Muscle layer of colon (tissue), 2 donors: ENCODE results near the gene SYT15.
"Not testable (repeated sequence)": the region's sequence is repeated elsewhere in the genome, so short reads cannot be mapped to it uniquely, and the experiment has no call there.

Experiments used
- H3K27ac ChIP-seq: one replicate; pipeline ENCODE4 v1.7.0; 2013; ENCODE audit warnings: low read depth, mild to moderate bottlenecking, low read length, moderate library complexity
- H3K27me3 ChIP-seq, 2 donors: one replicate each; pipeline ENCODE4 v1.7.0; 2013; ENCODE audit warnings: low read length in 2 of 2, mild to moderate bottlenecking in 2 of 2; ENCODE audit not compliant: insufficient read depth in 2 of 2, control insufficient read depth in 1 of 2
- H3K36me3 ChIP-seq: one replicate; pipeline ENCODE4 v1.7.0; 2013; ENCODE audit warnings: mild to moderate bottlenecking, low read length; ENCODE audit not compliant: insufficient read depth
- H3K4me1 ChIP-seq: one replicate; pipeline ENCODE4 v1.7.0; 2013; ENCODE audit warnings: mild to moderate bottlenecking, low read length; ENCODE audit not compliant: insufficient read depth
- H3K4me3 ChIP-seq, 2 donors: one replicate each; pipeline ENCODE4 v1.7.0; 2013; ENCODE audit warnings: low read length in 2 of 2, low read depth in 1 of 2, mild to moderate bottlenecking in 1 of 2, moderate library complexity in 1 of 2
- H3K9ac ChIP-seq: one replicate; pipeline ENCODE4 v1.7.0; 2013; ENCODE audit warnings: low read length
- H3K9me3 ChIP-seq: one replicate; pipeline ENCODE4 v1.7.0; 2013; ENCODE audit warnings: mild to moderate bottlenecking, low read length
- donor health status: abdominal sarcoma.
- donor health status: Adenocarcinoma of cecum.

The SYT15 gene

GRCh38 chr10:46578474-46579178 is at the start of gene SYT15:
Gene SYT15, plus strand, starts transcription at chr10:46579128. Its CDS starts 41 bp downstream, at chr10:46579169.
- not testable (repeated sequence) for H3K9ac ChIP-seq, H3K9me3 ChIP-seq, H3K4me1 ChIP-seq, H3K27me3 ChIP-seq, H3K36me3 ChIP-seq, H3K4me3 ChIP-seq, H3K27ac ChIP-seq

- not testable (repeated sequence) for H3K27me3 ChIP-seq, H3K4me1 ChIP-seq, H3K27ac ChIP-seq, H3K9ac ChIP-seq, H3K9me3 ChIP-seq, H3K36me3 ChIP-seq, H3K4me3 ChIP-seq
Measured at GRCh38 chr10:46529742-46530141, 49.2 kb upstream of the SYT15 start.

- Histone ChIP-seq H3K4me3 (no peak overlapping the region), H3K27me3 (no peaks in the 10 kb centered on the region), H3K4me1 (no peaks in the 10 kb centered on the region), H3K9me3 (no peaks in the 10 kb centered on the region), H3K27ac (no peak overlapping the region), H3K9ac (no peak overlapping the region), H3K36me3 (no peaks in the 10 kb centered on the region)
Measured at GRCh38 chr10:46530249-46531186, 48.4 kb upstream of the SYT15 start.

- not testable (repeated sequence) for H3K27ac ChIP-seq, H3K9ac ChIP-seq, H3K27me3 ChIP-seq, H3K4me3 ChIP-seq, H3K4me1 ChIP-seq, H3K36me3 ChIP-seq, H3K9me3 ChIP-seq
Measured at GRCh38 chr10:46532256-46532655, 46.7 kb upstream of the SYT15 start.

- H3K9me3 ChIP-seq = no peaks in the 10 kb centered on the region
- H3K27me3 ChIP-seq = no peaks in the 10 kb centered on the region
- no peak overlapping the region for H3K4me3 ChIP-seq
- no peak overlapping the region for H3K9ac ChIP-seq
- H3K36me3 ChIP-seq = no peaks in the 10 kb centered on the region
- H3K4me1 ChIP-seq = peaks cover 15% of the 10 kb centered on the region
- H3K27ac ChIP-seq = no peak overlapping the region
Measured at GRCh38 chr10:46534828-46535524, 44.0 kb upstream of the SYT15 start.

GRCh38 chr10:46536171-46536570 is 42.8 kb upstream of the SYT15 start:
- Histone ChIP-seq H3K4me1 (peaks cover 24% of the 10 kb centered on the region), H3K36me3 (no peaks in the 10 kb centered on the region), H3K27me3 (no peaks in the 10 kb centered on the region), H3K27ac (no peak overlapping the region), H3K4me3 (no peak overlapping the region), H3K9me3 (no peaks in the 10 kb centered on the region), H3K9ac (no peak overlapping the region)

- Histone ChIP-seq H3K4me1 (peaks cover 24% of the 10 kb centered on the region), H3K27me3 (no peaks in the 10 kb centered on the region), H3K9ac (no peak overlapping the region), H3K9me3 (no peaks in the 10 kb centered on the region), H3K4me3 (no peak overlapping the region), H3K27ac (no peak overlapping the region), H3K36me3 (no peaks in the 10 kb centered on the region)
Measured at GRCh38 chr10:46536781-46537180, 42.1 kb upstream of the SYT15 start.

GRCh38 chr10:46537309-46537708 is 41.6 kb upstream of the SYT15 start:
- Histone ChIP-seq H3K36me3 (no peaks in the 10 kb centered on the region), H3K9me3 (no peaks in the 10 kb centered on the region), H3K27ac (no peak overlapping the region), H3K9ac (no peak overlapping the region), H3K4me3 (no peak overlapping the region), H3K27me3 (no peaks in the 10 kb centered on the region), H3K4me1 (peaks cover 24% of the 10 kb centered on the region)

GRCh38 chr10:46538155-46538554 is 40.8 kb upstream of the SYT15 start:
- no peak overlapping the region for H3K9ac ChIP-seq
- H3K4me3 ChIP-seq = no peak overlapping the region

GRCh38 chr10:46538717-46539426 is 40.1 kb upstream of the SYT15 start:
- Histone ChIP-seq H3K27ac (no peak overlapping the region), H3K4me1 (peaks cover 24% of the 10 kb centered on the region), H3K4me3 (no peak overlapping the region), H3K27me3 (no peaks in the 10 kb centered on the region), H3K36me3 (no peaks in the 10 kb centered on the region), H3K9me3 (no peaks in the 10 kb centered on the region), H3K9ac (no peak overlapping the region)

More at GRCh38 chr10:46538155-46538554, 40.8 kb upstream of the SYT15 start:
- peaks cover 24% of the 10 kb centered on the region for H3K4me1 ChIP-seq
- H3K27ac ChIP-seq = no peak overlapping the region
- H3K36me3 ChIP-seq = no peaks in the 10 kb centered on the region
- H3K27me3 ChIP-seq = no peaks in the 10 kb centered on the region
- H3K9me3 ChIP-seq = no peaks in the 10 kb centered on the region
